GM18507 (cell line): ENCODE data around the gene CREB5.

Experiments used
- DNase-seq: peaks from one replicate; pipeline ENCODE4 v3.0.0; 2011; ENCODE audit warnings: low read depth; ENCODE audit not compliant: insufficient read length; ENCODE audit errors: extremely low spot score
- FAIRE-seq: peaks from 2 replicates; lab custom pipeline; 2011; peaks lifted over from hg19 to GRCh38; lab: Jason Lieb, UNC

CREB5 gene

DNA sequence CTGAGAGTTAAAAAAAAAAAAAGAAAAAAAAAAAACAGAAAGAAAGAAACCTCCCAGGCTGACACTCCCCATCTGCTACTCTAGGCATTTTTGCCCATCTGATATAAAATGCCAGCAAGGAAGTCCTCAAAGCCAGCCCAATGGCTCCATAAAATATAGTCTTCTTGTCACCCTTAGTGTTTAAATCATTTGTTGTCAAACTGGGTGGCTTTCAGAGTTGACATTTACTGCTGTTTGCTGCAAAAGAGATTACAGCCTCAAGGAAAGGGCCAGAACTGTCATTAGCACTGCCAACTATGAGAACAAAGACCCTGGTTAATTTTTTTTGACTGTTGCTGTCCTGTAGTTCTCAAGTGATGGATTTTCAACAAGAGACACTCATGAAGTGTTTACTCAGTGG, 459.3 kb downstream of the CREB5 start:
- DNase-seq (no peak), FAIRE-seq (no peak)

DNA sequence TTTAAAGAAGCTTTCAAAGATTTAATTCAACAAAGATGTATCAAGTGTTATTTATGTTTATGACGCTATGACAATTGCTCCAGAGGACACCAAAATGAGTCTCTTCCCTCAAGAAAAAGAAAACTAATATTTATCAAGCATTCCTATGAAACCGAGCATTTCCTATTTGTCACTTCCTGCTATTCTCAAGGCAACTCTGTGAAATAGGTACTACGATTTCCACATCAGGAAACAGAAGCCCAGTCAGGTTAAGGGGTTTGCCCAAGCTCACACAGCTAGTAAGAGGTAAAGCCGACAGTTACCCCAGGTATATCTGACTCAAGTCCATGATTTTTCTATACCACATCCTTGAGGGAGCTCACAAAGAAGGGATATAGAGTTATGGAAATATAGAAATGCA, 459.9 kb downstream of the CREB5 start:
- DNase-seq, result no peak
- FAIRE-seq, result no peak

GRCh38 chr7:28873365-28873764, 461.0 kb downstream of the CREB5 start:
- FAIRE-seq, result no peak
- DNase-seq, result no peak

GRCh38 chr7:28874001-28874400, 461.7 kb downstream of the CREB5 start:
- FAIRE-seq (no peak), DNase-seq (no peak)
